Measurements from ENCODE around the gene ZSWIM1. TPM values are rescaled to one million over a fixed set of nuclear protein-coding genes. Genes with fewer than 3 reads are reported as not detected.
A peak's percentile ranks its signal among the peaks of the same experiment; 100 is the strongest.

Gene ZSWIM1
- total and polyA plus RNA-seq, 2 of the 13 experiments (the other 11 are each of a cell fraction or from before 2014, with no cell fraction given), result 9.5 to 11.7 TPM

GRCh38 chr20:45863543-45864470 is 17.2 kb upstream of the ZSWIM1 start (continued):
- TF ChIP-seq ZNF138 (CRISPR knock-in tag; IDR thresholded peaks at IDR 0.05; ENCODE audit: low read depth), result no peak
- no peak for TF ChIP-seq TCF12 (IDR thresholded peaks at IDR 0.05)
- peak; percentile 57; the same call in 1 of the 2 replicates for TF ChIP-seq TCF12 (CRISPR knock-in tag; IDR thresholded peaks at IDR 0.05)
- TF ChIP-seq EEA1 (CRISPR knock-in tag; IDR thresholded peaks at IDR 0.05; ENCODE audit: borderline replicate concordance), result no peak; the same call in 1 of the 2 replicates
- no peak for TF ChIP-seq CEBPZ (IDR thresholded peaks at IDR 0.05; ENCODE audit: low read length)
- TF ChIP-seq ZNF205 (CRISPR knock-in tag; IDR thresholded peaks at IDR 0.05), result peak; percentile 43; the same call in 1 of the 2 replicates
- TF ChIP-seq TRAFD1 (CRISPR knock-in tag; IDR thresholded peaks at IDR 0.05; ENCODE audit: borderline replicate concordance), result 0 out of 2 replicates have a peak, but pooled peaks have one; percentile 63
- TF ChIP-seq ZNF670 (CRISPR knock-in tag; IDR thresholded peaks at IDR 0.05; ENCODE audit: borderline replicate concordance), result no peak
- peak; percentile 97 for TF ChIP-seq ZNF3 (CRISPR knock-in tag; IDR thresholded peaks at IDR 0.05)
- no peak for TF ChIP-seq MTF1 (CRISPR knock-in tag; IDR thresholded peaks at IDR 0.05)
- peak; percentile 22; the same call in 1 of the 2 replicates for TF ChIP-seq GZF1 (CRISPR knock-in tag; IDR thresholded peaks at IDR 0.05)
- peak; percentile 95 for TF ChIP-seq ZMYM3 (CRISPR knock-in tag; IDR thresholded peaks at IDR 0.05)
- peak; percentile 98 for TF ChIP-seq ZNF770 (CRISPR knock-in tag; IDR thresholded peaks at IDR 0.05)
- peak; percentile 84; the same call in 1 of the 2 replicates for TF ChIP-seq HOMEZ (CRISPR knock-in tag; IDR thresholded peaks at IDR 0.05; ENCODE audit: low read depth)
- TF ChIP-seq NPAS2 (CRISPR knock-in tag; IDR thresholded peaks at IDR 0.05; ENCODE audit: borderline replicate concordance), result no peak
- no peak for TF ChIP-seq CSRNP2 (CRISPR knock-in tag; conservative IDR thresholded peaks at IDR 0.05; ENCODE audit: low read depth)
- peak; percentile 92 for TF ChIP-seq HNF4G (IDR thresholded peaks at IDR 0.05; ENCODE audit: borderline replicate concordance, low read depth, low read length)
- no peak; the same call in 1 of the 2 replicates for TF ChIP-seq HNF4G (CRISPR knock-in tag; IDR thresholded peaks at IDR 0.05; ENCODE audit: borderline replicate concordance, low read depth)
